A549 (cell line): ENCODE results near the gene ALB.

Experiments
- EP300 ChIP-seq, 2 experiments: fragments of >200 bp; sonication (Bioruptor Twin); formaldehyde crosslinking; IDR thresholded peaks; 2 replicates in 1 of 2; 3 replicates in 1 of 2; pipeline ENCODE4 v1.6.1; 2016 to 2017
- ESRRA ChIP-seq: fragments of 150-350 bp; IDR thresholded peaks from 2 replicates; pipeline ENCODE4 v1.6.1; 2014; ENCODE audit warnings: mild to moderate bottlenecking, low read length, borderline replicate concordance
- HOXB5 ChIP-seq: fragments of 250-450 bp; sonication (Bioruptor Pico); IDR thresholded peaks from 2 replicates; pipeline ENCODE4 v1.5.0; 2020; ENCODE audit warnings: mild to moderate bottlenecking, moderate library complexity
- KDM5A ChIP-seq: fragments of 200-600 bp; sonication (generic); IDR thresholded peaks from 2 replicates; pipeline ENCODE4 v1.6.1; 2016; ENCODE audit warnings: antibody characterized with exemption, mild to moderate bottlenecking
- MAFK ChIP-seq: fragments of 450-650 bp; IDR thresholded peaks from 2 replicates; pipeline ENCODE4 v1.6.1; 2014; ENCODE audit not compliant: partially characterized antibody
- MAX ChIP-seq: IDR thresholded peaks from 2 replicates; pipeline ENCODE4 v1.6.1; 2012
- NPAS2 ChIP-seq: fragments of 250-450 bp; sonication (Bioruptor Pico); IDR thresholded peaks from 2 replicates; pipeline ENCODE4 v1.8.0; 2022; ENCODE audit warnings: mild to moderate bottlenecking, moderate library complexity, borderline replicate concordance
- POLR2A ChIP-seq: IDR thresholded peaks from 2 replicates; pipeline ENCODE4 v1.6.1; 2012; ENCODE audit warnings: mild to moderate bottlenecking, low read length
- RAD21 ChIP-seq, 2 experiments: fragments of >200 bp in 1 of 2; sonication (Bioruptor Twin) in 1 of 2; formaldehyde crosslinking in 1 of 2; IDR thresholded peaks in 1 of 2; conservative IDR thresholded peaks in 1 of 2; 2 replicates in 1 of 2; 3 replicates in 1 of 2; pipeline ENCODE4 v1.6.1; 2012 to 2018; ENCODE audit warnings: inconsistent platforms in 1 of 2
- RCOR1 ChIP-seq: fragments of 150-350 bp; IDR thresholded peaks from 2 replicates; pipeline ENCODE4 v1.6.1; 2014; ENCODE audit warnings: antibody characterized with exemption, low read length, low read depth
- REST ChIP-seq: fragments of 200-600 bp; sonication (generic); IDR thresholded peaks from 2 replicates; pipeline ENCODE4 v1.6.1; 2016; ENCODE audit warnings: antibody characterized with exemption, mild to moderate bottlenecking, moderate library complexity
- USF2 ChIP-seq: fragments of 450-650 bp; IDR thresholded peaks from 2 replicates; pipeline ENCODE4 v1.6.1; 2014; ENCODE audit warnings: antibody characterized with exemption
- TF ChIP-seq, protein P1 (sequence below): fragments of >200 bp; sonication (Bioruptor Twin); formaldehyde crosslinking; IDR thresholded peaks from 3 replicates; pipeline ENCODE4 v1.6.1; 2016
- TF ChIP-seq, protein P2 (sequence below): fragments of >200 bp; sonication (Bioruptor Twin); formaldehyde crosslinking; IDR thresholded peaks from 3 replicates; pipeline ENCODE4 v1.5.1; 2016

DNA sequence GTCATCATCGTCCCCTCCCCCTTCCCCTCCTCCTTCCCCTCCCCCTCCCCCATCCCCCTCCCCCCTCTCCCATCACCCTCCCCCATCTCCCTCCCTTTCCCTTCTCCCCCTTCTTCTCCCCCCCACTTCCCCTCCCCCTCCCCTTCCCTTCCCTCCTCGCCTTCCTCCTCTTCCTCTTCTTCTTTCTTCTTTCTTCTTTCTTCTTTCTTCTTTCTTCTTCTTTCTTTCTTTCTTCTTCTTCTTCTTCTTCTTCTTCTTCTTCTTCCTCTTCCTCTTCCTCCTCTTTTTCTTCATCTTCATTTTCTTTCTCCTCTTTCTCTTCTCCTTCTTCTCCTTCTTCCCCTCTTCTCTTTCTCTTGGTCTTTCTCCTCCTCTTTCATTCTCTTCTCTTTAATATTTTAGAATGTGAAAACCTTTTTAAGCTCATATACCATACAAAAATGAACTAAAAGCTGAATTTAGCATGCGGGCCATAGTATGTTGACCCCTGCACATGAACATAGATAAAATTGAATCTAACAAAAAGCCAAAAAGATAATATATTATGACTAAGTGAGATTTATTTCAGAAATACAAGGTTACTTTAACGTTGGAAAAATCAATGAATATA, 56.9 kb downstream of the ALB start:
- no peak for TF ChIP-seq HOXB5
- TF ChIP-seq RCOR1, result no peak
- TF ChIP-seq, protein P1, sequence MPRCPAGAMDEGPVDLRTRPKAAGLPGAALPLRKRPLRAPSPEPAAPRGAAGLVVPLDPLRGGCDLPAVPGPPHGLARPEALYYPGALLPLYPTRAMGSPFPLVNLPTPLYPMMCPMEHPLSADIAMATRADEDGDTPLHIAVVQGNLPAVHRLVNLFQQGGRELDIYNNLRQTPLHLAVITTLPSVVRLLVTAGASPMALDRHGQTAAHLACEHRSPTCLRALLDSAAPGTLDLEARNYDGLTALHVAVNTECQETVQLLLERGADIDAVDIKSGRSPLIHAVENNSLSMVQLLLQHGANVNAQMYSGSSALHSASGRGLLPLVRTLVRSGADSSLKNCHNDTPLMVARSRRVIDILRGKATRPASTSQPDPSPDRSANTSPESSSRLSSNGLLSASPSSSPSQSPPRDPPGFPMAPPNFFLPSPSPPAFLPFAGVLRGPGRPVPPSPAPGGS, result no peak
- TF ChIP-seq REST, result no peak
- no peak for TF ChIP-seq POLR2A
- TF ChIP-seq RAD21 (conservative IDR thresholded peaks at IDR 0.05 in 1 of 2, IDR thresholded peaks at IDR 0.05 in 1 of 2), result no peak
- TF ChIP-seq, protein P2, sequence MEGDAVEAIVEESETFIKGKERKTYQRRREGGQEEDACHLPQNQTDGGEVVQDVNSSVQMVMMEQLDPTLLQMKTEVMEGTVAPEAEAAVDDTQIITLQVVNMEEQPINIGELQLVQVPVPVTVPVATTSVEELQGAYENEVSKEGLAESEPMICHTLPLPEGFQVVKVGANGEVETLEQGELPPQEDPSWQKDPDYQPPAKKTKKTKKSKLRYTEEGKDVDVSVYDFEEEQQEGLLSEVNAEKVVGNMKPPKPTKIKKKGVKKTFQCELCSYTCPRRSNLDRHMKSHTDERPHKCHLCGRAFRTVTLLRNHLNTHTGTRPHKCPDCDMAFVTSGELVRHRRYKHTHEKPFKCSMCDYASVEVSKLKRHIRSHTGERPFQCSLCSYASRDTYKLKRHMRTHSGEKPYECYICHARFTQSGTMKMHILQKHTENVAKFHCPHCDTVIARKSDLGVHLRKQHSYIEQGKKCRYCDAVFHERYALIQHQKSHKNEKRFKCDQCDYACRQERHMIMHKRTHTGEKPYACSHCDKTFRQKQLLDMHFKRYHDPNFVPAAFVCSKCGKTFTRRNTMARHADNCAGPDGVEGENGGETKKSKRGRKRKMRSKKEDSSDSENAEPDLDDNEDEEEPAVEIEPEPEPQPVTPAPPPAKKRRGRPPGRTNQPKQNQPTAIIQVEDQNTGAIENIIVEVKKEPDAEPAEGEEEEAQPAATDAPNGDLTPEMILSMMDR, result no peak
- TF ChIP-seq MAX, result no peak
- no peak for TF ChIP-seq MAFK
- no peak for TF ChIP-seq ESRRA
- no peak for TF ChIP-seq KDM5A
- TF ChIP-seq EP300 (IDR thresholded peaks at IDR 0.05), result no peak
- TF ChIP-seq USF2, result no peak
- no peak for TF ChIP-seq NPAS2 (CRISPR knock-in tag)
